Measurements from ENCODE around the gene CLIP2.
"Not testable (repeated sequence)": the region's sequence is repeated elsewhere in the genome, so short reads cannot be mapped to it uniquely, and the experiment has no call there.

CLIP2 gene

DNA sequence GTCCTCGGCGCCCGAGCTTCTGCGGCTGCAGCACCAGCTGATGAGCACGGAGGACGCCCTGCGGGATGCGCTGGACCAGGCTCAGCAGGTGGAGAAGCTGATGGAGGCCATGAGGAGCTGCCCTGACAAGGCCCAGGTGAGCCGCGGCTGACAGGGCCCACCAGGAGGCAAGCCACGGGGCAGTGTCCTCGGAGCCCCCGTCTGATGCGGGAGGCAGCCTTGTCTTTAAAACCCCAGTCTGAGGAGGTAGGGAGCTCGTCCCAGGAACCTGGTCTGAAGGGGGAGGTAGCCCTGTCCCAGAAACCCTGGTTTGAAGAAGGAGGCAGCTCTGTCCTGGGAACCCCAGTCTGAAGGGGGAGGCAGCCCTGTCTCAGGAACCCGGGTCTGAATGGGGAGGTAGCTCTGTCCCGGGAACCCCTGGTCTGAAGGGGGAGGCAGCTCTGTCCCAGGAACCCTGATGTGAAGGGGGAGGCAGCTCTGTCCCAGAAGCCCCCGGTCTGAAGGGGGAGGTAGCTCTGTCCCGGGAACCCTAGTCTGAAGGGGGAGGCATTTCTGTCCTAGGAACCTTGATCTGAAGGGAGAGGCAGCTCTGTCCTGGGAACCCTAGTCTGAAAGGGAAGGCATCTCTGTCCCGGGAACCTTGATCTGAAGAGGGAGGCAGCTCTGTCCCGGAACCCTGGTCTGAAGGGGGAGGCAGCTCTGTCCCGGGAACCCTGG lies 111.4 kb downstream of the CLIP2 start:
- H3K4me3 ChIP-seq (replicated peaks; ENCODE audit: low read depth, low read length): no peak overlapping the region
- DNase-seq (ENCODE audit: extremely low read depth, low read depth): no peak

GRCh38 chr7:74401137-74401859 lies 112.1 kb downstream of the CLIP2 start:
- peak; percentile 29 for DNase-seq (ENCODE audit: extremely low read depth, low read depth)
- no peak overlapping the region for H3K4me3 ChIP-seq (replicated peaks; ENCODE audit: low read depth, low read length)
- TF ChIP-seq, protein P1, sequence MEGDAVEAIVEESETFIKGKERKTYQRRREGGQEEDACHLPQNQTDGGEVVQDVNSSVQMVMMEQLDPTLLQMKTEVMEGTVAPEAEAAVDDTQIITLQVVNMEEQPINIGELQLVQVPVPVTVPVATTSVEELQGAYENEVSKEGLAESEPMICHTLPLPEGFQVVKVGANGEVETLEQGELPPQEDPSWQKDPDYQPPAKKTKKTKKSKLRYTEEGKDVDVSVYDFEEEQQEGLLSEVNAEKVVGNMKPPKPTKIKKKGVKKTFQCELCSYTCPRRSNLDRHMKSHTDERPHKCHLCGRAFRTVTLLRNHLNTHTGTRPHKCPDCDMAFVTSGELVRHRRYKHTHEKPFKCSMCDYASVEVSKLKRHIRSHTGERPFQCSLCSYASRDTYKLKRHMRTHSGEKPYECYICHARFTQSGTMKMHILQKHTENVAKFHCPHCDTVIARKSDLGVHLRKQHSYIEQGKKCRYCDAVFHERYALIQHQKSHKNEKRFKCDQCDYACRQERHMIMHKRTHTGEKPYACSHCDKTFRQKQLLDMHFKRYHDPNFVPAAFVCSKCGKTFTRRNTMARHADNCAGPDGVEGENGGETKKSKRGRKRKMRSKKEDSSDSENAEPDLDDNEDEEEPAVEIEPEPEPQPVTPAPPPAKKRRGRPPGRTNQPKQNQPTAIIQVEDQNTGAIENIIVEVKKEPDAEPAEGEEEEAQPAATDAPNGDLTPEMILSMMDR (IDR thresholded peaks at IDR 0.05; ENCODE audit: low read depth, low read length, missing control alignments): peak; percentile 93

More for the DNA sequence above, 111.4 kb downstream of the CLIP2 start:
- TF ChIP-seq, protein P1 (IDR thresholded peaks at IDR 0.05; ENCODE audit: low read depth, low read length, missing control alignments): no peak

DNA sequence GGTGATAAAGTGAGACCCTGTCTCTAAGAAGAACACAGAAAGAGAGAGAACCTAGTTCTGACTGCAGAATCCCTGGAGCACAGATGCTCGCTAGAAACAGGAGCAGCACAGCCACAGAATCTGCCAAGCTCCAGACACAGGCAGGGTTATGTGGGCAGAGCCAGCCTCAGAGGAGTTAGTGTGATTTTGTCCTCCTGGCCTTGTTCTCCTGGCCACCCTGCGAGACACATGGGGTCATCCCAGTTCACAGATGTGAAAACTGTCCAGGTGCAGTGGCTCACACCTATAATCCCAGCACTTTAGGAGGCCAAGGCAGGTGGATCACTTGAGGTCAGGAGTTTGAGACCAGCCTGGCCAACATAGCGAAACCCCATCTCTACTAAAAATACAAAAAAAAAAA lies 113.5 kb downstream of the CLIP2 start:
- not testable (repeated sequence) for DNase-seq (ENCODE audit: extremely low read depth, low read depth); H3K4me3 ChIP-seq (replicated peaks; ENCODE audit: low read depth, low read length)

DNA sequence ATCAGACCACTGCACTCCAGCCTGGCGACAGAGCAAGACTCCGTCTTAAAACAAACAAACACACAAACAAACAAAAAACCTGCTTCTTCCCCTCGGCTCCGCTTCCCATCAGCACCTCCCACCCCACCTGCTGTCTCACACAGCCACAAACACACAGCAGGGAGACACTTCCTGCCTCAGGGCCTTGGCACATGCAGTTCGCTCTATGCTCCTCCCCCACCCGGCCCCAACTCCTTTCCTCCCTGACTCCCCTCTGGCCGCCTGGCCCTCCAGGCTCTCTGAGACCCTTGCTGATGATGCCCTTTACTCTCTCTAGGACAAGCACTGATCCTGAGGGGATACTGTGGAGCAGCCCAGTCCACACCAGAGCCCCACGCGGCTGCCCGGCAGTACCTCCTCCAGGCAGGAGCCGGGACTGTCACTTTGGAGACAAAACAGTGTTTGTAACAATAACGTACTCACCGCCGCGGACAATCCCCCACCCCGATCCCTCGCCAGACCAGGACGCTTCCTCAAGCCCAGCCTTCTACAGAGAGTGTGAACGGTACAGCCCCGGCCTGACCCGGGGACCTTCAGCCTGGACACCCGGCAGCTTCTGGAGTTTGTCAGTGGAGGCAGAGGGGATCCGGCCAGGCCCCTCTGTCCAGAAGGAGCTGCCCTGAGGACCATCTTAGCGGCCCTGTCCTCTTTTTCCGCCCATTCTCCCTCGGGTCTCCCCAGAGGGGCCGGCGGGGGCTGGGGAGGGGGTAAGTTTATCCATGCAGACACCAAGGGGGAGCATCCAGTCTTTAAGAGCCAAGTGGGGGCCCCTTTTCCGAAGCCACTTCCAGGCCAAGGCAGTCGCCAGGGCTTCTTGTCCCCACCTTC lies 114.5 kb downstream of the CLIP2 start:
- H3K4me3 ChIP-seq (replicated peaks; ENCODE audit: low read depth, low read length): no peak overlapping the region
- TF ChIP-seq, protein P1 (IDR thresholded peaks at IDR 0.05; ENCODE audit: low read depth, low read length, missing control alignments): no peak
- DNase-seq (ENCODE audit: extremely low read depth, low read depth): no peak

DNA sequence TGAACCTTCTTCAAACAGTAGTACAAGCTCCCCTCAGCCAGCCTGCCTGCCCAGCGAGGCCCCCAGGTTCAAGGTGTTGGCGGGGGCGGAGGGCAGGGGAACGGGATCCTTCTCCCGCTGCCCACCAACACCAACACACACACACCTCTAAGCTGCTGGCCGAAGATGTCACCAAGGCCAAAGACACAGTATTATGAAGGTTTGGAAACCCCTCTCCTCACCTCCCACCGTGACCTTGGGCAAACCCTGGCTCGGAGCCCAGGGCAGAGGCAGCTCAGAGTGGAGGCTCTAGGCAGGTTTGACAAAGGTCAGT lies 115.1 kb downstream of the CLIP2 start:
- TF ChIP-seq, protein P1 (IDR thresholded peaks at IDR 0.05; ENCODE audit: low read depth, low read length, missing control alignments): no peak
- DNase-seq (ENCODE audit: extremely low read depth, low read depth): no peak
- H3K4me3 ChIP-seq (replicated peaks; ENCODE audit: low read depth, low read length): no peak overlapping the region

DNA sequence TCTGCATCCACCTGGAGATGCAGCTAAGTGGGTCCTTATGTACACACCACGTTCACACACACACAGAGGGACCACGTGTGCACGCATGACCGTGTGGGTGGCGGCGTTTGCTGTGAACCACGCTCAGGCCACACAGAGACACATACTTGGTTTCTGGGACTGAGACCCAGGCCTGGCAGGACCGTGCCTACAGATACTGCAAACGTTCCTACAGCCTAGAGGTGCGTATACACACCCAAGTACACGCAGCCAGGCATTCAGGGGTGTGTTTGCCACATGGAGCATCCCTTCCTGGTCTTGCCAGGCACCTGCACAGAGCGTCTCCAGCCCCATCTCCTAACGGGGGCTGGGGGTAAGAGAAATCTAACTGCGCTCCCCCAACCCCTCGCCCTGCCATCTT lies 115.5 kb downstream of the CLIP2 start:
- TF ChIP-seq, protein P1 (IDR thresholded peaks at IDR 0.05; ENCODE audit: low read depth, low read length, missing control alignments): no peak
- no peak for DNase-seq (ENCODE audit: extremely low read depth, low read depth)
- no peak overlapping the region for H3K4me3 ChIP-seq (replicated peaks; ENCODE audit: low read depth, low read length)
